A172 (cell line): ENCODE measurements around the gene RABL6. TPM values are rescaled to one million over a fixed set of nuclear protein-coding genes. Genes with fewer than 3 reads are reported as not detected.
"Not testable (repeated sequence)": the region's sequence is repeated elsewhere in the genome, so short reads cannot be mapped to it uniquely, and the experiment has no call there.

ENCODE experiments used
- DNase-seq: peaks from one replicate; pipeline ENCODE4 v3.0.0-alpha.2; 2015; ENCODE audit warnings: low spot score
- total RNA-seq: library from RNA; depleted of rRNA; stranded (reverse); fragments of >200 nt; shearing (Covaris generic); gene quantifications from 2 replicates; pipeline ENCODE4 v1.2.3, GENCODE V29; 2014

Gene RABL6
- total RNA-seq, 1 experiment from 2014 or later: 138 TPM

DNA sequence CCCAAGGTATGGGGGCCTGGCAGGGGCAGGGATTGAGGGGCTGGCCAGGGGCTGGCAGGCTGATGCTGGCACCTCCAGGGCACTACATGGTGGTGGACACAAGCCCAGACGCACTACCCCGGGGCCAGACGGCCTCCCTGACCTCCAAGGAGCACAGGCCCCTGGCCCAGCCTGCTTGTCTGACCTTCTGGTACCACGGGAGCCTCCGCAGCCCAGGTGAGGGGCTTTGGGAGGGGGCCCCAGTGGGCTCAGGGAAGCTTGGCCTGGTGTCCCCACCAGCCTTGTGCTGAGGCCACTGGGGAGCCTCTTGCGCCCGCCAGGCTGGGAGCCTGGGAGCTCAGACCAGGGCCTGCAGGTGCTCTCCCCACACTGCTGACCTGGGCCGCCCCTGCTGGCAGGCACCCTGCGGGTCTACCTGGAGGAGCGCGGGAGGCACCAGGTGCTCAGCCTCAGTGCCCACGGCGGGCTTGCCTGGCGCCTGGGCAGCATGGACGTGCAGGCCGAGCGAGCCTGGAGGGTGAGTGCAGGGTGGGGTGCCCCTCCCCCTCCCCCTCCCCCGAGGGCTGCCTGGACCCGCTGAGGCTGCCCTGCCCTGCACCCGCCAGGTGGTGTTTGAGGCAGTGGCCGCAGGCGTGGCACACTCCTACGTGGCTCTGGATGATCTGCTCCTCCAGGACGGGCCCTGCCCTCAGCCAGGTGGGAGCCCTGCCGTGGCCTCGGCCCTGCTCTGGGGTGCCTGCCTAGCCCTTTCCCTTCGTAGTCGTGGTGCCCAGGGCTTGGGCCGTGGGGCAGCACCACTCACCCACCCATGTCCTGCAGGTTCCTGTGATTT, 50.0 kb downstream of the RABL6 start:
- no peak for DNase-seq

DNA sequence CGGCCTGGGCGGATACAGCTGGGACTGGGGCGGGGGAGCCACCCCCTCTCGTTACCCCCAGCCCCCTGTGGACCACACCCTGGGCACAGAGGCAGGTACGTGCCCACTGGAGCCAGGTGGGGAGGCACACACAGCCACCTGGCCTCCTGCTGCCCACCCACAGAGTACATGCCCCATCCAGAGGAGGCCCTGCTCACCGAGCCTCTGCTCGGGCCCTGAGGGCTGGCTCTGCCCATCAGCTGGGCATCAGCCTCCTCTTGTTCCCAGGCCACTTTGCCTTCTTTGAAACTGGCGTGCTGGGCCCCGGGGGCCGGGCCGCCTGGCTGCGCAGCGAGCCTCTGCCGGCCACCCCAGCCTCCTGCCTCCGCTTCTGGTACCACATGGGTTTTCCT, 50.7 kb downstream of the RABL6 start:
- DNase-seq: no peak

DNA sequence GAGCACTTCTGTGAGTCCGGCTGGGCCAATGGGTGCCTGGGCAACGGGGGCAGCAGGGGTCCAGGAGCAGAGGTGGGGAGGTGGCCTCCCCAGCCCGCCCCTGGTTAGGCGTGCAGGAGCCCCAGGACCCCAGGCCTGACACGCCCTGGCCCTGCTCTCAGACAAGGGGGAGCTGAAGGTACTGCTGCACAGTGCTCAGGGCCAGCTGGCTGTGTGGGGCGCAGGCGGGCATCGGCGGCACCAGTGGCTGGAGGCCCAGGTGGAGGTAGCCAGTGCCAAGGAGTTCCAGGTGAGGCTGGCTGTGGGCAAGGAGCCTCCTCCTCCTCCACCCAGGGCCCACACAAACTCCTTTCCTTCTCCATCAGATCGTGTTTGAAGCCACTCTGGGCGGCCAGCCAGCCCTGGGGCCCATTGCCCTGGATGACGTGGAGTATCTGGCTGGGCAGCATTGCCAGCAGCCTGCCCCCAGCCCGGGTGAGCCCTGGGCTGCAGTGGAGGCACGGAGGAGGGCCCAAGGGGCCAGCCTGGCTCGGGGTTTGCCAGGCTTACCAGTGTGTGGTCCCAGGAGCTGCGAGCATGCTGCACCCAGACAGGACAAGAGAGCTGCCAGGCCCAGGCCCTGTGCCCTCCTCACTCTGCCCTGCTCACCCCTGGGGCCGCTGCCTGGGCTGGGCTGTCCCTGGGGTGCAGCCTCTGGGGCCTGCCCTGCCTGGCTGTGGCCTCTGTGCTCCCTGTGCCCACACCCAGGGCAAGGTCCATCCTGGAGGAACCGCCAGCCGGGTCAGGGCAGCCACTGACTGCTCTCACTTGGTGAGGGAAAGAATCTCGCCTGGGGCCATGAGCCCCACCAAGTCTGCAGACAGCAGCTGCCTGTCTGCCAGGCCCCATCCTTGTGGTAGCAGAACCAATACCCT, 51.4 kb downstream of the RABL6 start:
- DNase-seq: peak; percentile 71

DNA sequence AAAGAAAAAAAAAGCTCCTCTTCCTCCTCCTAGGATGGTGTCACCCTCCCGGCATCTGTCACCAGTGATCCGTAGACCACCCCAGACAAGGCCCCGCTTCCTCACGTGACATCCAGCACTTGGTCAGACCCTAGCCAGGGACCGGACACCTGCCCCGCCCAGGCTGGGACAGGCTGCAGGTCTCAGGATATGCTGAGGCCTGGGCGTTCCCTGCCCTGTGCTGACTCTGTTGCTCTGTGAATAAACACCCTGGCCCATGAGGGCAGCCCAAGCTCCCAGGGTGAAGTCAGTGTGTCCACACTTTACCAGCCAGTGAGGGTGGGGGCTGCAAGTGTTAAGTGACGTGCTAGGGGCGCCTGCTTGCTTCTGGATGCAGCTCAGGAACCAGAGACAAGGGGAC, 52.8 kb downstream of the RABL6 start:
- no peak for DNase-seq

DNA sequence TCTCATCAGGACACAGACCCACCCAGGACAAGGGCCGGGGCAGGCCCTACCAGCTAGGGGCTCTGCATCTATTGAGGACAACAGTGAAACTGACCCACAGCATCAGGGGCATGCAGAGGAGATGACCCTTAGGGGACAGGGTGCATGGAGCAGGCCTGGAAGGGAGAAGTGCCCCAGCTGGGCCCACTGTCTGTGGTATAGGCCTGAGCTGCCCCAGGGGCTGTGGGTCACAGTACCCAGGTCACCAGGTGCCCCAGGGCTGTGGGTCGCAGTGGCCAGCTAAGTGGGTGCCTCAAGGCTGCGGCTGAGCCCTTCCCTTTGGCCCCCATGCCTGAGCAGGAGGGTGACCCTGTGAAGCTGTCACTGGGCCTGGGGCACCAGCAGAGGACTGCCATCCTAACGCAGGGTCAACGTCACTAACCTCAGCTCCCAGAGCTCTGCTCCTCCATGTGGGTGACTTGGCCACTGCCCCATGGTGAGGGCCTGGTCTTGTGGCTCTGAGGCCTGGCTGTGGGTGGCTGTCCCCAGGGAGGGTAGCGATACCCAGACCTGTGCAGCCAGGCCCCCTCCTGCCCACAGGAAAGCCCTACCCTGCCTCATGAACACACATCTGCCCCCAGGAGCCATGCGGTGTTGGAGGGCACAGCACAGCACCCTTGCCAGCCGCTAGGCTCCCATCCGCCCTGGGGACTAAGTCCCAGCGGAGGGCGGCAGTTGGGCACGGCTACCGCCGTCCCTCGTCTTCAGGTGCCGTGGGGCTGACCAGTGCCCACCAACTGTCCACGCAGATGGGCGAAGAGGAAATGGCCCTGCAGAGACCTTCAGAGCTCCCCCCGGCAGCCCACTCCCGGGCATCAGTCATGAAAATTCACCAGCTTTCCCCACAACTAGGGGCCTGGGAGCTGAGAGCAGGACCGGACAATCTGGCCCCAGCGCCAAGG, 53.5 kb downstream of the RABL6 start:
- no peak for DNase-seq

DNA sequence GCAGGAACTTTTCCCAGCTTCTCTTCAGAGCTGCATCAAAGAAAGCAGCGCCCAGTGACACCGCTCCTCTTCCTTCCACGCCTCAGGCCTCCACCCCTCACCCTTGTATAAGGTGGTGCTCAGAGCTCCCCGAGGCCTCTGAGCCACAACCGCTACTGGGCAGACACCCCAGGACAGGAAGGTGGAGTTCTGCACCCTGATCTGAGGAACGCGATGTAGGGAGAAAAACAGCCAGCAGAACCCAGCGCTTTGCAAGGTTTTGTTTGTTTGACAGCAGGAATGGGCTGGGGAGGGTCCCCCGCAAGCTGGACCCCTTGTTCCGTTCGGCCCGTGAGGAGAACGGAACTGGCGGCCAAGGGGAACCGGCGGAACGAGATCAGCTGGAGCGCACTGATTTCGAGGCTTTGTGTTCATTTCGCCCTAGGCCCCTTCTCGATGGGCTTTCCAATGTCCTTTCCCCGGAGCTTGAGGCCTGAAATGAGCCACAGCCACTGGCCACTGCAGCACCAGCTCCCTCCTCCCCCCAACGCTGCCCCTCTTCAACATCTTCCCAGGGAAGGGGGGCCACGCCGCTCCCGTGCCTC, 54.2 kb downstream of the RABL6 start:
- DNase-seq: no peak

DNA sequence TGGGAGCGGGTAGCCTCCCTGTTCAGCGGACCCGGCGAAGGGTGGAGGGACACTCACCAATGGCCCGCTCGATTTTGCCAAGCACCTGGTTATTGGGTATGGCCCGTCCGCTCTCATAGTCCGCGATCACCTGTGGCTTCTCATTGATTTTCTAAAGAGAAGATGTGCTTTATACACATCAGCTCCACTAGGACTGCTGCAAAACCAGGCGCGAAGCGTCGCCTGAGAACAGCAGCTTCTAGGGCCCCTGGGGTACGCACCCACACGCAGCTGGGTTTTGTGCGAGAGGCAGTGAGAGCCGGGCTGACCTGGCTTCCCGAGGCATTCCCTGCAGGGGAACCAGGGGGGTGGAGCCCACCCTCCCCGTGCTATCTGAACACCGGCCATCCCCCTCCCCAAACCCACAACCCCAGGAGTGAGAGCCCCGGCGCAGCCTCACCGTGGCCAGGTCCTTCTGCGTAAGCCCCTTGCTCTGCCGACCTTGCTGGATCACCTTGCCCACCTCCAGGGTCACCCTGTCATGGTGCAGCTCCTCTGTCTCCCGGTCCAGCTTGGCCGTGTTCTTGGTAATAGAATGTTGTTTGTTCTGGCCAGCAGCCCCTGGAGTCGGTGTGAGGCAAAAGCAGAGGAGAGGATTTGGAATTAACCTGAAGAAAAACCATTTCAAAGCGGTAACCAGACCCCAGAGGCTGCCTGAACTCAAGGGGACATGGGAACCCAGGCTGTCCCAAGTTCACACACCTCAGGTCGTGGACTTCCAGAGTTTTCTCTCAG, 55.3 kb downstream of the RABL6 start:
- no peak for DNase-seq

DNA sequence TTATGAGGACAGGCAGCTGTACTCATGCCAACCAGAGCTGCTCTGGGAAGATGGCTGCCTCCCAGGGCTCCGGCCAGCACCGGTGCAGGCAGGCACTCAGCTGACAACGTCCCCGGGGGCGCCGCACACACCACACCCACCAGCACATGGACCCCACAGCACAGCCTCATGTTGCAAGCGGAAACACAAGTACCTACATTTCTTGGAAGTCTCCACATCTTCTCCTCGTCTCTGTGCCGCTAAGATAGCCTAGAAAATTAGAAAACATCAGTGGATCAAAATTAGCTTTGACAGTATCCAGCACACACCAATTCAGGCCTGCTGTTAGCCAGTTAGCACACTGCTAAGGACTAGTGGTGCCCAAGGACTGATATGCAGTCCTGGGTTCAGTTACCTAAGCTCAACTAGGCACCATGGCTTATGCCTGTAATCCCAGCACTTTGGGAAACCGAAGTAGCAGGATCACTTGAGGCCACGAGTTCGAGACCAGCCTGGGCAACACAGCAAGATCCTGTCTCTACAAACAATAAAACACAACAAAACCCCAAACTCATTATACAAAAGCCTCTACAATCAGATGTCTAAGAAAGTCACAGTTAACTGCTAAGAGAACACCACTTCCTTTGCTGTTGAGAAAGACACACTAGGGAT, 56.0 kb downstream of the RABL6 start:
- DNase-seq: no peak

DNA sequence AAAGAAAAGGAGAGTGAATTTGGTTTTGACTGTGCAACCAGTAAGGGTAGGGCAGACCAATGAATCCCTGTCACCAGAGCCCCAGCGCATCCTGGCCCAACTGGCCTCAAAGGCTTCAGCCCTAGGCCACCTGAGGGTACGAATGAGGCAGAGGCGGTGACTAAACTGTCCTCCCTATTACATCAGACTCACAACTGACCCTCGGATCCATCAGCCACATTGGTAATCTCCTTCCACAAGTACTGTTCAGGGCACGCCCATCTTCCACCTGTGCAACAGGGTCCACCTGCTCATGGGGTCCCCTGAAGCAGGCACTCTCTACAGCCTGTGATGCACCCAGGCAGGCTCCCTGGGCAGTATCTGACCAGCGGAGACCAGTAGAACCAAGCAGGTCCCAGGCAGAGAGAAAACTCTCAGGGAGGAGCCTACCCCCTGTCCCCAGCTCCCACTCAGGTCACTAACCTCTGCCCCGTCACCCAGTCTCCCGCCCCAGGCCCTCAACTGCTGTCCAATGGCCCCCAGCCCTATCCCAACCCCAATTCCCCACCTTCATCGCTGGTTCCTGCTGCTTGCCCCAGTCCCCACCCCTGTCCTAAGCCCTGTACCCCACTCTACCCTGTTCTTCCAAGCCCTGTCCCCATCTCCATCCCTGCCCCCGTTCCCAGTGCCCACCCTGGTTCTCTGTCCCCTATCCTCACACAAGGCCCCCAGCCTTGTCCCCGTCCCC, 57.5 kb downstream of the RABL6 start:
- no peak for DNase-seq

DNA sequence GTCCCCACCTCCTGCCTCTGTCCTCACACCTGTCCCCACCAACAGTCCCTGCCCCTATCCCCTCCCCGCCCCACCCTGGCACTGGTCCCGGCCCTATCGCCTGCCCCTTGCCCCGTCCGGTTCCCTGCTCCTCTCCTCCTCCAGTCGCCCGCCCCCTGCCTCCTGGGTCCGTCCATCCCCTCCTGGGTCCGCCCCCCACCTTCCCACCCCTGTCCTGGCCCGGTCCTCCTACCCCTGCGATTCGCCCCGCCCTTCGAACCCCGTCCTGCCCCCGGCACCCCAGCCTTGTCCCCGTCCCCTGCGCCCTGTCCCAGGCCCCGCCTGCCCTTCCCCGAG, 58.0 kb downstream of the RABL6 start:
- no peak for DNase-seq

DNA sequence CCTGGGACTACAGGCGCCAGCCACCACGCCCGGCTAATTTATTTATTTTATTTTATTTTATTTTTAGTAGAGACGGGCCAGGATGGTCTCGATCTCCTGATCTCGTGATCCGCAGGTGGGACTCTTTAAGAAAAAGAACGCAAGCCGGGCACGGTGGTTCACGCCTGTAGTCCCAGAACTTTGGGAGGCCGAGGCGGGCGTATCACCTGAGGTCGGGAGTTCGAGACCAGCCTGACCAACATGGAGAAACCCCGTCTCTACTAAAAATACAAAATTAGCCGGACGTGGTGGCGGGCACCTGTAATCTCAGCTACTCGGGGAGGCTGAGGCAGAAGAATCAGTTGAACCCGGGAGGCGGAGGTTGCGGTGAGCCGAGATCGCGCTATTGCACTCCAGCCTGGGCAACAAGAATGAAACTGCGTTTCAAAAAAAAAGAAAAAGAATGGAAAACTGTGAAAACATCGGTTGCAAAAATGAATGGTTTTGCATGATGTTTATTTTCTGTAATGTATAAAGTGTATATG, 59.2 kb downstream of the RABL6 start:
- DNase-seq: not testable (repeated sequence)

DNA sequence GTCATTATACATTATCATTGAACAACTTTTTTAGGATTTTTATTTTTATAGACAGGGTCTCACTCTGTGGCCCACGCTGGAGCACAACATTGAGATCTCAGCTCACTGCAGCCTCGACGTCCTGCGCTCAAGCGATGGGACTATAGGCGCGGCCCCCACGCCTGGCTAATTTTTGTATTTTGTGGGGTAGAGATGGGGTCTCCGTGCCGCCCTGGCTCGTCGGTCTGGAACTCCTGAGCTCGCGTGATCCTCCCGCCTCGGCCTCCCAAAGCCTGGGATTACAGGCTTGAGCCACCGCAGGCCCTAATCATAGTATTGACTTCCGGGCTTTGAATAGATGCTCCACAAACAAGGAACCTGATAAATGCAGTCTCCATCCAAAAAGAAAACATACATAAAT, 59.7 kb downstream of the RABL6 start:
- DNase-seq: no peak

DNA sequence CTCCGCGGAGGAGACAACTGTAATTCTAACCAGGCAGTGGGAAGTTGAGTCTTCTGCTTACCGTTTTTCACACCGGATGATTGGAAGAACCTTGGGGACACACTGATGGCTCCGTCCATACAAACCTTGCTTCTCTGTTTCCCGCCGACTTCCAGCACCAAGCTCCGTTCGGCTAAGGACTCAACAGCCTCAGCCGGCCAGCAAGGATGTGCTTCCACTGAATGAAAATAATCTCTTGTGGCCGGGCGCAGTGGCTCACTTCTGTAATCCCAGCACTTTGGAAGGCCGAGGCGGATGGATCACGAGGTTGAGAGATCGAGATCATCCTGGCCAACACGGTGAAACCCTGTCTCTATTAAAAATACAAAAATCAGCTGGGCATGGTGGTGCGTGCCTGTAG, 60.2 kb downstream of the RABL6 start:
- no peak for DNase-seq

DNA sequence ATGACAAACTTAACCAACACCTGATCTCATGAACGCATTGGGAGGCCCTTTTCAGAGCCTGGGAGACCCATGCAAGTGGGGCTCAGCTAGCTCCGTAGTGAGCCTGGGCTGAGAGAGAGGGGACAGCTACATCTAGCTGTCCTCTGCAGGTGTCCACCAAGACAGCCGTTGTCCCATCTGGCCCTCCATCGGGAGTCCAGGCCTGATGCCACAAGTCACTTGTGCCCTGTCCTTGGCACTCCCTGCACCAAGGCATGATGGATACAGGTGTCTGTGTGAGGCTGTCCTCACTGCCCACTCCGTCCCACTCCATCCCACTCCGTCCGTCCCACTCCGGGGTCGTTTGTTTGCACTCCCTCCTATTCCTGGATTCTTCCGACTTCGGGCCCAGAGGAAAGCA, 60.9 kb downstream of the RABL6 start:
- no peak for DNase-seq

DNA sequence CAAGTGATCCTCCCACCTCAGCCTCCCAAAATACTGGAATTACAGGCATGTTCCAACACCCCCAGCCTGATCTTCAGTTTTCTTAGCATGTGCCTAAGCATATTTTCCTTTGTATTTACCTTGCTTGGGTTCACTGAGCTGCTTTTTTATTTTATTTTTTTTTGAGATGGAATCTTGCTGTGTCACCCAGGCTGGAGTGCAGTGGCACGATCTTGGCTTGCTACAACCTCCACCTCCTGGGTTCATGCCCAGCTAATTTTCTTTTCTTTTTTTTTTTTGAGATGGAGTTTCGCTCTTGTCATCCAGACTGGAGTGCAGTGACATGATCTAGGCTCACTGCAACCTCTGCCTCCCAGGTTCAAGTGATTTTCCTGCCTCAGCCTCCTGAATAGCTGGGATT, 61.9 kb downstream of the RABL6 start:
- not testable (repeated sequence) for DNase-seq

DNA sequence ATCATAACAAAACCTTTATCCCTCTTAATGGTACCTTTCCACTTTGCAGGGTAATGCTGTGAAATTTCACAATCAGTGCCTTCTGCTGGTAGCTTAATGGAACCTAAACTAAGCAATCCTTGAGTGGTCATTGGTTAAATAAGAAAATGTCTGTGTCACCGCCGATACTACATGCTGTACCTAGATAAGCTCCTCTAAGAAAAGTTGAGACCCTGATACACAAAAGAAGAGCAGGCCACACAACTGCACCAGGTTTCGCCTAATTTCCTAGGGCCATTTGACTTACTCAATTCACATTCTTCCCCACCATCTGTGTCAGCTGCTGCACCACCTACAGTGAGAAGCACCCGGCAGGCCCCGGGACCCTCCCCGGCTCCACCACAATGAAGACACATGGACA, 67.4 kb downstream of the RABL6 start:
- DNase-seq: no peak

DNA sequence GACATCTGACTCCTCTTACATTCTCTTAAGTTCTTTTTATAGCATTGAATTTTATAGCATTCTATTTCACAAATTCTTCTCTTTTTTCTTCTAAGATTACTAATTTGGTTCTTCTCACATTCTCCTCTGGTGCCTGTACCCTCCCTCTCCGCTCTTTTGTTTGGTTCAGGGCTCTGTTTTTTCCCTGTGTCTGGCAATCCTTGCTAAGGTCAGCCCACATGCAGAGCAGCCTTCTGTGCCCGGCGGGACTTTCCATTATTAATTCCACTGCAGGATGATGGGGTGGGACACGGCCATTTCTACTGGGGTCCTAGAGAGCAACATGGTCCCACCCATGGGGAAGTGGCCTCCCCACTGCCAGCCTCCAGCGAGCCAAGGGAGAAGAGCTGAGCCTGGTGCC, 68.7 kb downstream of the RABL6 start:
- no peak for DNase-seq

DNA sequence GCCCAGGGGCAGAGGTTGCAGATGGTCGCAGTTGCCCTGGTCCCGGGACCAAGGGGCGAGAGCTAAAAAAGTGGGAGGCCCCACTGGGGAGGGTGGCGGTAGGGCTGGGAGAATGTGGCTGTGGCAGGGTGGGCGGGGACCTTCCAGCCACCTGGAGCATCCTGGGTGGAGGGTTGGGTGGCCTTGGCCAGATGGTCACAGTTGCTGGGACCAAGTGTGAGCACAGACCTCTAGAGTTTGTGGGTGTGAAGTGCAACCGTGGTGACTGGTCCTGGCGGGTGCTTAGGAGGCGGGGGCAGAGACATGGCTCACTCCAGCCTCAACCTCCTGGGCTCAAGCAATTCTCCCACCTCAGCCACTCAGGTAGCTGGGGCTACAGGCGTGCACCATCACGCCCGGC, 72.9 kb downstream of the RABL6 start:
- no peak for DNase-seq

DNA sequence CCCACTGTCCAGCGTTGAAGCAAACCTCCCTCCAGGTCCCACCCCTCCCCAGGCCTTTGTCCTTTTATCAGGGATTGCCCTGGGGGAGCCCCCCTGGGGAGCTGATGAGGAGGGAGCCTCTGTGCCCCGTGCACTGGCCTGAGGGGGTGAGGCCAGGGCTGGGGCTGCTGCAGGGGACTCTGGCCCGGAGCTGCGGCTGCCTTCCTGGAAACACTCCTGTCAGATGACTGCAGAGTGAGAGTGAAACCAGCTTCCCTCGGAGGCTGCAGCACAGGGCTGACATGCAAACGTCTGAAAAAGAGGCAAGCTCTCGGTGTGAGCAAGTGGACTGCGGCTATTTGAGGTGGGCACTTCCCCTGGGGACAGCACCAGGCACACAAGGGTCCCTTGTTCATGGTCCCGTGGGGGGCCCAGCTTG, 74.0 kb downstream of the RABL6 start:
- DNase-seq: peak; percentile 74
